IMR-90 (cell line): ENCODE measurements around the gene FUT6.

Experiments
- CEBPB ChIP-seq: IDR thresholded peaks from 2 replicates; pipeline ENCODE4 v1.6.1; 2012; ENCODE audit warnings: low read depth, low read length, improper control_type of control experiment
- CTCF ChIP-seq: conservative IDR thresholded peaks from 2 replicates; pipeline ENCODE4 v1.5.1; 2012; ENCODE audit warnings: mild to moderate bottlenecking, low read depth, low read length, improper control_type of control experiment
- ELK1 ChIP-seq: fragments of 150-350 bp; IDR thresholded peaks from 2 replicates; pipeline ENCODE4 v1.6.1; 2016; ENCODE audit warnings: low read depth, mild to moderate bottlenecking, low read length, moderate library complexity, borderline replicate concordance
- FOS ChIP-seq: fragments of 150-350 bp; IDR thresholded peaks from 2 replicates; pipeline ENCODE4 v1.6.1; 2016; ENCODE audit warnings: low read depth, low read length
- MAZ ChIP-seq: IDR thresholded peaks from 2 replicates; pipeline ENCODE4 v1.6.1; 2012; ENCODE audit warnings: low read depth, mild to moderate bottlenecking, low read length, improper control_type of control experiment, moderate library complexity, borderline replicate concordance
- MXI1 ChIP-seq: IDR thresholded peaks from 2 replicates; pipeline ENCODE4 v1.6.1; 2012; ENCODE audit warnings: low read depth, mild to moderate bottlenecking, low read length, moderate library complexity, borderline replicate concordance
- POLR2A ChIP-seq: IDR thresholded peaks from 2 replicates; pipeline ENCODE4 v1.6.1; 2012; ENCODE audit warnings: mild to moderate bottlenecking, low read depth, low read length
- RAD21 ChIP-seq: IDR thresholded peaks from 2 replicates; pipeline ENCODE4 v1.6.1; 2012; ENCODE audit warnings: low read length, improper control_type of control experiment
- RCOR1 ChIP-seq: IDR thresholded peaks from 2 replicates; pipeline ENCODE4 v1.6.1; 2012; ENCODE audit warnings: mild to moderate bottlenecking, low read length, improper control_type of control experiment; ENCODE audit not compliant: insufficient replicate concordance
- RFX5 ChIP-seq: IDR thresholded peaks from 2 replicates; pipeline ENCODE4 v1.8.0; 2012; ENCODE audit warnings: low read depth, mild to moderate bottlenecking, low read length, moderate library complexity
- USF2 ChIP-seq: fragments of 150-350 bp; IDR thresholded peaks from 2 replicates; pipeline ENCODE4 v1.6.1; 2017; ENCODE audit warnings: mild to moderate bottlenecking, antibody characterized with exemption, low read length, low read depth

- no peak for TF ChIP-seq RAD21
- no peak for TF ChIP-seq CTCF
- no peak for TF ChIP-seq CEBPB
- TF ChIP-seq FOS = no peak
- TF ChIP-seq MXI1 = no peak
- TF ChIP-seq POLR2A = no peak
- TF ChIP-seq RFX5 = no peak
- TF ChIP-seq USF2 = no peak
- no peak for TF ChIP-seq ELK1
- TF ChIP-seq RCOR1 = no peak
- no peak for TF ChIP-seq MAZ
Observed at GRCh38 chr19:5799247-5800241, 40.0 kb downstream of the FUT6 start.
